ENCODE measurements around the gene TMTC1. TPM values are rescaled to one million over a fixed set of nuclear protein-coding genes. Genes with fewer than 3 reads are reported as not detected.

Gene TMTC1
- total and polyA plus RNA-seq, 2 experiments from 2014 or later: 4.8 to 24.3 TPM

DNA sequence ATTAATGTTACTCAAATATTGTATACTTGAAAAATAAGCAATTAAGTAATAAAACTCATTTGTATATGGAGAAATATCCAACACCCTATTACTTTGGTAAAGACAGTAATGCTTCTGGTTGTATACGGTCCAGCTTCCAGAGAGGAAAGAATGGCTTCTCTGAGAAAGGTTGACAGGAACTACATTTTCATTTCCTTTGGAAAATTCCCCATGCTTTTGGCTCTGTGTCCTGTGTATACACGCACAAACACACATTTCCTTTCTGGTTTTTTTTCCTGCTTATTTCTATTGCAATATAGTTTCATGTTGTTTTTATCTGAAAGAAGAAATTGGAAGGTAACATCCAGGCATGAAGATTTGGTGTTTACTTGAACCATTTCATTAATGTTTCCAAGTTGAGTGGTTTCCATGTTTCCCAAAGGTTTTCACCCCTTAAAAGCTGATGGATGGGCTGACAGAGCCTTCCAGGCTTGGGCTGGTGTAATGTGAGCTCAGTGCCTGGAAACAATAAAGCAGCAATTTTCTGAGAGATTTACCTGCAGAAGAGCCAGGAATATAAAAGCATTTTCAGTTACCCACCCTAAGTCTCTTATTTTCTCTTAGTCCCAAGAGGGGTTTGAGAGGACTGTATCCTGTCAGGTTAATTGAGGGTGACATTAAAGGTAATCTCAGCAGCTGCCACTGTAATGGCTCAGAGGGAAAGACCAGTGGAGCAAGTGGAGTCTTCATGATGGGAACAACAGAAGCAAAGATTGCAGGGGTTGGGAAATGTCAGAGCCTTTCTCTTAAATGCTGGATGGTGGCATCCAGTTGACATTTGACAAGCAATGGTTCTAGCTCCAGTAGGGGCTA, 33.4 kb upstream of the TMTC1 start:
- Mint-ChIP-seq H3K27ac (no peak overlapping the region), H3K4me3 (no peak overlapping the region), H3K9me3 (peaks cover 3% of the 10 kb centered on the region; the same call in 2 of the 3 replicates), H3K36me3 (ENCODE audit: low read depth) (peaks cover 3% of the 10 kb centered on the region; the same call in 1 of the 3 replicates), H3K4me1 (no peaks in the 10 kb centered on the region), H3K27me3 (ENCODE audit: insufficient read depth, low read depth, poor library complexity) (no peaks in the 10 kb centered on the region)
- ATAC-seq (no peak), DNase-seq (ENCODE audit: low spot score) (no peak)
- Histone ChIP-seq H3K4me1 (ENCODE audit: insufficient read depth) (no peaks in the 10 kb centered on the region), H3K27me3 (ENCODE audit: insufficient read depth) (no peaks in the 10 kb centered on the region), H3K79me2 (replicated peaks; ENCODE audit: insufficient read depth) (no peaks in the 10 kb centered on the region), H4K20me1 (replicated peaks; ENCODE audit: insufficient read depth) (no peaks in the 10 kb centered on the region), H3K4me3 (no peak overlapping the region), H2AFZ (peak overlapping the region; percentile 43; the same call in 1 of the 2 replicates), H3K27ac (ENCODE audit: low read depth) (no peak overlapping the region), H3K4me2 (no peak overlapping the region), H3K9me2 (ENCODE audit: insufficient read depth) (peaks cover 9% of the 10 kb centered on the region), H3K36me3 (ENCODE audit: insufficient read depth) (no peaks in the 10 kb centered on the region), H3F3A (replicated peaks; ENCODE audit: low read depth) (no peaks in the 10 kb centered on the region)
- TF ChIP-seq ZNF331 (CRISPR knock-in tag; IDR thresholded peaks at IDR 0.05; ENCODE audit: low read depth) (no peak), NANOG (IDR thresholded peaks at IDR 0.05; ENCODE audit: borderline replicate concordance) (no peak), CREB1 (CRISPR knock-in tag; IDR thresholded peaks at IDR 0.05; ENCODE audit: low read depth) (no peak), ZNF114 (CRISPR knock-in tag; IDR thresholded peaks at IDR 0.05) (no peak), EZH2 (IDR thresholded peaks at IDR 0.05; ENCODE audit: low read depth, unreplicated experiment) (no peak), STAT1 (IDR thresholded peaks at IDR 0.05; ENCODE audit: unreplicated experiment) (no peak), JUNB (IDR thresholded peaks at IDR 0.05; ENCODE audit: unreplicated experiment) (no peak), EZH2phosphoT487 (IDR thresholded peaks at IDR 0.05; ENCODE audit: unreplicated experiment) (no peak), POLR2AphosphoS5 (IDR thresholded peaks at IDR 0.05; ENCODE audit: low read depth) (no peak)
- TF ChIP-seq, protein P1, sequence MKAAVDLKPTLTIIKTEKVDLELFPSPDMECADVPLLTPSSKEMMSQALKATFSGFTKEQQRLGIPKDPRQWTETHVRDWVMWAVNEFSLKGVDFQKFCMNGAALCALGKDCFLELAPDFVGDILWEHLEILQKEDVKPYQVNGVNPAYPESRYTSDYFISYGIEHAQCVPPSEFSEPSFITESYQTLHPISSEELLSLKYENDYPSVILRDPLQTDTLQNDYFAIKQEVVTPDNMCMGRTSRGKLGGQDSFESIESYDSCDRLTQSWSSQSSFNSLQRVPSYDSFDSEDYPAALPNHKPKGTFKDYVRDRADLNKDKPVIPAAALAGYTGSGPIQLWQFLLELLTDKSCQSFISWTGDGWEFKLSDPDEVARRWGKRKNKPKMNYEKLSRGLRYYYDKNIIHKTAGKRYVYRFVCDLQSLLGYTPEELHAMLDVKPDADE (IDR thresholded peaks at IDR 0.05): no peak
- TF ChIP-seq, protein P2, sequence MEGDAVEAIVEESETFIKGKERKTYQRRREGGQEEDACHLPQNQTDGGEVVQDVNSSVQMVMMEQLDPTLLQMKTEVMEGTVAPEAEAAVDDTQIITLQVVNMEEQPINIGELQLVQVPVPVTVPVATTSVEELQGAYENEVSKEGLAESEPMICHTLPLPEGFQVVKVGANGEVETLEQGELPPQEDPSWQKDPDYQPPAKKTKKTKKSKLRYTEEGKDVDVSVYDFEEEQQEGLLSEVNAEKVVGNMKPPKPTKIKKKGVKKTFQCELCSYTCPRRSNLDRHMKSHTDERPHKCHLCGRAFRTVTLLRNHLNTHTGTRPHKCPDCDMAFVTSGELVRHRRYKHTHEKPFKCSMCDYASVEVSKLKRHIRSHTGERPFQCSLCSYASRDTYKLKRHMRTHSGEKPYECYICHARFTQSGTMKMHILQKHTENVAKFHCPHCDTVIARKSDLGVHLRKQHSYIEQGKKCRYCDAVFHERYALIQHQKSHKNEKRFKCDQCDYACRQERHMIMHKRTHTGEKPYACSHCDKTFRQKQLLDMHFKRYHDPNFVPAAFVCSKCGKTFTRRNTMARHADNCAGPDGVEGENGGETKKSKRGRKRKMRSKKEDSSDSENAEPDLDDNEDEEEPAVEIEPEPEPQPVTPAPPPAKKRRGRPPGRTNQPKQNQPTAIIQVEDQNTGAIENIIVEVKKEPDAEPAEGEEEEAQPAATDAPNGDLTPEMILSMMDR (conservative IDR thresholded peaks at IDR 0.05; ENCODE audit: low read depth in 2 of 2): no peak
- TF ChIP-seq, protein P3, sequence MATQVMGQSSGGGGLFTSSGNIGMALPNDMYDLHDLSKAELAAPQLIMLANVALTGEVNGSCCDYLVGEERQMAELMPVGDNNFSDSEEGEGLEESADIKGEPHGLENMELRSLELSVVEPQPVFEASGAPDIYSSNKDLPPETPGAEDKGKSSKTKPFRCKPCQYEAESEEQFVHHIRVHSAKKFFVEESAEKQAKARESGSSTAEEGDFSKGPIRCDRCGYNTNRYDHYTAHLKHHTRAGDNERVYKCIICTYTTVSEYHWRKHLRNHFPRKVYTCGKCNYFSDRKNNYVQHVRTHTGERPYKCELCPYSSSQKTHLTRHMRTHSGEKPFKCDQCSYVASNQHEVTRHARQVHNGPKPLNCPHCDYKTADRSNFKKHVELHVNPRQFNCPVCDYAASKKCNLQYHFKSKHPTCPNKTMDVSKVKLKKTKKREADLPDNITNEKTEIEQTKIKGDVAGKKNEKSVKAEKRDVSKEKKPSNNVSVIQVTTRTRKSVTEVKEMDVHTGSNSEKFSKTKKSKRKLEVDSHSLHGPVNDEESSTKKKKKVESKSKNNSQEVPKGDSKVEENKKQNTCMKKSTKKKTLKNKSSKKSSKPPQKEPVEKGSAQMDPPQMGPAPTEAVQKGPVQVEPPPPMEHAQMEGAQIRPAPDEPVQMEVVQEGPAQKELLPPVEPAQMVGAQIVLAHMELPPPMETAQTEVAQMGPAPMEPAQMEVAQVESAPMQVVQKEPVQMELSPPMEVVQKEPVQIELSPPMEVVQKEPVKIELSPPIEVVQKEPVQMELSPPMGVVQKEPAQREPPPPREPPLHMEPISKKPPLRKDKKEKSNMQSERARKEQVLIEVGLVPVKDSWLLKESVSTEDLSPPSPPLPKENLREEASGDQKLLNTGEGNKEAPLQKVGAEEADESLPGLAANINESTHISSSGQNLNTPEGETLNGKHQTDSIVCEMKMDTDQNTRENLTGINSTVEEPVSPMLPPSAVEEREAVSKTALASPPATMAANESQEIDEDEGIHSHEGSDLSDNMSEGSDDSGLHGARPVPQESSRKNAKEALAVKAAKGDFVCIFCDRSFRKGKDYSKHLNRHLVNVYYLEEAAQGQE (IDR thresholded peaks at IDR 0.05; ENCODE audit: unreplicated experiment): no peak
- TF ChIP-seq, protein P4, sequence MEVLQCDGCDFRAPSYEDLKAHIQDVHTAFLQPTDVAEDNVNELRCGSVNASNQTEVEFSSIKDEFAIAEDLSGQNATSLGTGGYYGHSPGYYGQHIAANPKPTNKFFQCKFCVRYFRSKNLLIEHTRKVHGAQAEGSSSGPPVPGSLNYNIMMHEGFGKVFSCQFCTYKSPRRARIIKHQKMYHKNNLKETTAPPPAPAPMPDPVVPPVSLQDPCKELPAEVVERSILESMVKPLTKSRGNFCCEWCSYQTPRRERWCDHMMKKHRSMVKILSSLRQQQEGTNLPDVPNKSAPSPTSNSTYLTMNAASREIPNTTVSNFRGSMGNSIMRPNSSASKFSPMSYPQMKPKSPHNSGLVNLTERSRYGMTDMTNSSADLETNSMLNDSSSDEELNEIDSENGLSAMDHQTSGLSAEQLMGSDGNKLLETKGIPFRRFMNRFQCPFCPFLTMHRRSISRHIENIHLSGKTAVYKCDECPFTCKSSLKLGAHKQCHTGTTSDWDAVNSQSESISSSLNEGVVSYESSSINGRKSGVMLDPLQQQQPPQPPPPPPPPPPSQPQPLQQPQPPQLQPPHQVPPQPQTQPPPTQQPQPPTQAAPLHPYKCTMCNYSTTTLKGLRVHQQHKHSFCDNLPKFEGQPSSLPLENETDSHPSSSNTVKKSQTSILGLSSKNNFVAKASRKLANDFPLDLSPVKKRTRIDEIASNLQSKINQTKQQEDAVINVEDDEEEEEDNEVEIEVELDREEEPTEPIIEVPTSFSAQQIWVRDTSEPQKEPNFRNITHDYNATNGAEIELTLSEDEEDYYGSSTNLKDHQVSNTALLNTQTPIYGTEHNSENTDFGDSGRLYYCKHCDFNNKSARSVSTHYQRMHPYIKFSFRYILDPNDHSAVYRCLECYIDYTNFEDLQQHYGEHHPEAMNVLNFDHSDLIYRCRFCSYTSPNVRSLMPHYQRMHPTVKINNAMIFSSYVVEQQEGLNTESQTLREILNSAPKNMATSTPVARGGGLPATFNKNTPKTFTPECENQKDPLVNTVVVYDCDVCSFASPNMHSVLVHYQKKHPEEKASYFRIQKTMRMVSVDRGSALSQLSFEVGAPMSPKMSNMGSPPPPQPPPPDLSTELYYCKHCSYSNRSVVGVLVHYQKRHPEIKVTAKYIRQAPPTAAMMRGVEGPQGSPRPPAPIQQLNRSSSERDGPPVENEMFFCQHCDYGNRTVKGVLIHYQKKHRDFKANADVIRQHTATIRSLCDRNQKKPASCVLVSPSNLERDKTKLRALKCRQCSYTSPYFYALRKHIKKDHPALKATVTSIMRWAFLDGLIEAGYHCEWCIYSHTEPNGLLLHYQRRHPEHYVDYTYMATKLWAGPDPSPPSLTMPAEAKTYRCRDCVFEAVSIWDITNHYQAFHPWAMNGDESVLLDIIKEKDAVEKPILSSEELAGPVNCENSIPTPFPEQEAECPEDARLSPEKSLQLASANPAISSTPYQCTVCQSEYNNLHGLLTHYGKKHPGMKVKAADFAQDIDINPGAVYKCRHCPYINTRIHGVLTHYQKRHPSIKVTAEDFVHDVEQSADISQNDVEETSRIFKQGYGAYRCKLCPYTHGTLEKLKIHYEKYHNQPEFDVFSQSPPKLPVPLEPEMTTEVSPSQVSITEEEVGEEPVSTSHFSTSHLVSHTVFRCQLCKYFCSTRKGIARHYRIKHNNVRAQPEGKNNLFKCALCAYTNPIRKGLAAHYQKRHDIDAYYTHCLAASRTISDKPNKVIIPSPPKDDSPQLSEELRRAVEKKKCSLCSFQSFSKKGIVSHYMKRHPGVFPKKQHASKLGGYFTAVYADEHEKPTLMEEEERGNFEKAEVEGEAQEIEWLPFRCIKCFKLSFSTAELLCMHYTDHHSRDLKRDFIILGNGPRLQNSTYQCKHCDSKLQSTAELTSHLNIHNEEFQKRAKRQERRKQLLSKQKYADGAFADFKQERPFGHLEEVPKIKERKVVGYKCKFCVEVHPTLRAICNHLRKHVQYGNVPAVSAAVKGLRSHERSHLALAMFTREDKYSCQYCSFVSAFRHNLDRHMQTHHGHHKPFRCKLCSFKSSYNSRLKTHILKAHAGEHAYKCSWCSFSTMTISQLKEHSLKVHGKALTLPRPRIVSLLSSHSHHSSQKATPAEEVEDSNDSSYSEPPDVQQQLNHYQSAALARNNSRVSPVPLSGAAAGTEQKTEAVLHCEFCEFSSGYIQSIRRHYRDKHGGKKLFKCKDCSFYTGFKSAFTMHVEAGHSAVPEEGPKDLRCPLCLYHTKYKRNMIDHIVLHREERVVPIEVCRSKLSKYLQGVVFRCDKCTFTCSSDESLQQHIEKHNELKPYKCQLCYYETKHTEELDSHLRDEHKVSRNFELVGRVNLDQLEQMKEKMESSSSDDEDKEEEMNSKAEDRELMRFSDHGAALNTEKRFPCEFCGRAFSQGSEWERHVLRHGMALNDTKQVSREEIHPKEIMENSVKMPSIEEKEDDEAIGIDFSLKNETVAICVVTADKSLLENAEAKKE (CRISPR knock-in tag; IDR thresholded peaks at IDR 0.05): no peak
